ENCODE measurements around the gene CTIF.

Gene CTIF

GRCh38 chr18:48884306-48884705 is 345.5 kb downstream of the CTIF start:
- TF ChIP-seq POLR2AphosphoS5 (IDR thresholded peaks at IDR 0.05; ENCODE audit: low read depth, low read length), result no peak
- TF ChIP-seq POLR2A (IDR thresholded peaks at IDR 0.05; ENCODE audit: low read depth, low read length), result no peak
- TF ChIP-seq TAF1 (IDR thresholded peaks at IDR 0.05; ENCODE audit: borderline replicate concordance, low read depth, low read length), result no peak
- DNase-seq (ENCODE audit: insufficient read length) (no peak), FAIRE-seq (no peak)

GRCh38 chr18:48884771-48885170 is 345.9 kb downstream of the CTIF start:
- TF ChIP-seq POLR2AphosphoS5 (IDR thresholded peaks at IDR 0.05; ENCODE audit: low read depth, low read length) (no peak), POLR2A (IDR thresholded peaks at IDR 0.05; ENCODE audit: low read depth, low read length) (no peak), TAF1 (IDR thresholded peaks at IDR 0.05; ENCODE audit: borderline replicate concordance, low read depth, low read length) (no peak)
- DNase-seq (ENCODE audit: insufficient read length) (no peak), FAIRE-seq (peak; percentile 30)

- TF ChIP-seq POLR2AphosphoS5 (IDR thresholded peaks at IDR 0.05; ENCODE audit: low read depth, low read length), result no peak
- TF ChIP-seq POLR2A (IDR thresholded peaks at IDR 0.05; ENCODE audit: low read depth, low read length), result no peak
- no peak for TF ChIP-seq TAF1 (IDR thresholded peaks at IDR 0.05; ENCODE audit: borderline replicate concordance, low read depth, low read length)
- FAIRE-seq (no peak), DNase-seq (ENCODE audit: insufficient read length) (no peak)
Measured at GRCh38 chr18:48885266-48885923, 346.6 kb downstream of the CTIF start.

- no peak for FAIRE-seq
- TF ChIP-seq POLR2A (IDR thresholded peaks at IDR 0.05; ENCODE audit: low read depth, low read length), result no peak
- no peak for TF ChIP-seq POLR2AphosphoS5 (IDR thresholded peaks at IDR 0.05; ENCODE audit: low read depth, low read length)
- no peak for TF ChIP-seq TAF1 (IDR thresholded peaks at IDR 0.05; ENCODE audit: borderline replicate concordance, low read depth, low read length)
Measured at GRCh38 chr18:48885924-48886400, 347.1 kb downstream of the CTIF start.

GRCh38 chr18:48886520-48887293 is 347.9 kb downstream of the CTIF start:
- no peak for TF ChIP-seq TAF1 (IDR thresholded peaks at IDR 0.05; ENCODE audit: borderline replicate concordance, low read depth, low read length)
- no peak for TF ChIP-seq POLR2AphosphoS5 (IDR thresholded peaks at IDR 0.05; ENCODE audit: low read depth, low read length)
- no peak for TF ChIP-seq POLR2A (IDR thresholded peaks at IDR 0.05; ENCODE audit: low read depth, low read length)
- FAIRE-seq, result no peak
- no peak for DNase-seq (ENCODE audit: insufficient read length)

More at GRCh38 chr18:48885924-48886400, 347.1 kb downstream of the CTIF start:
- DNase-seq (ENCODE audit: insufficient read length), result no peak

GRCh38 chr18:48887294-48887904 is 348.6 kb downstream of the CTIF start:
- FAIRE-seq (no peak), DNase-seq (ENCODE audit: insufficient read length) (no peak)
- no peak for TF ChIP-seq POLR2AphosphoS5 (IDR thresholded peaks at IDR 0.05; ENCODE audit: low read depth, low read length)
- TF ChIP-seq TAF1 (IDR thresholded peaks at IDR 0.05; ENCODE audit: borderline replicate concordance, low read depth, low read length), result no peak
- TF ChIP-seq POLR2A (IDR thresholded peaks at IDR 0.05; ENCODE audit: low read depth, low read length), result no peak

GRCh38 chr18:48887905-48888772 is 349.3 kb downstream of the CTIF start:
- TF ChIP-seq POLR2AphosphoS5 (IDR thresholded peaks at IDR 0.05; ENCODE audit: low read depth, low read length) (no peak), TAF1 (IDR thresholded peaks at IDR 0.05; ENCODE audit: borderline replicate concordance, low read depth, low read length) (no peak), POLR2A (IDR thresholded peaks at IDR 0.05; ENCODE audit: low read depth, low read length) (no peak)
- FAIRE-seq (no peak), DNase-seq (ENCODE audit: insufficient read length) (no peak)

GRCh38 chr18:48888773-48889080 is 349.9 kb downstream of the CTIF start:
- no peak for FAIRE-seq
- no peak for DNase-seq (ENCODE audit: insufficient read length)
- TF ChIP-seq POLR2A (IDR thresholded peaks at IDR 0.05; ENCODE audit: low read depth, low read length) (no peak), POLR2AphosphoS5 (IDR thresholded peaks at IDR 0.05; ENCODE audit: low read depth, low read length) (no peak), TAF1 (IDR thresholded peaks at IDR 0.05; ENCODE audit: borderline replicate concordance, low read depth, low read length) (no peak)

- no peak for FAIRE-seq
- no peak for DNase-seq (ENCODE audit: insufficient read length)
- TF ChIP-seq TAF1 (IDR thresholded peaks at IDR 0.05; ENCODE audit: borderline replicate concordance, low read depth, low read length) (no peak), POLR2AphosphoS5 (IDR thresholded peaks at IDR 0.05; ENCODE audit: low read depth, low read length) (no peak), POLR2A (IDR thresholded peaks at IDR 0.05; ENCODE audit: low read depth, low read length) (no peak)
Measured at GRCh38 chr18:48889115-48889941, 350.5 kb downstream of the CTIF start.
